WTC11 (cell line): Measurements from ENCODE around the gene NKG7. TPM values are rescaled to one million over a fixed set of nuclear protein-coding genes. Genes with fewer than 3 reads are reported as not detected.
A peak's percentile ranks its signal among the peaks of the same experiment; 100 is the strongest.

Source experiments
- ATAC-seq: fragments of 200-7000 bp; cut with Tn5 transposase; 2 replicates; pipeline ENCODE4 v1.10.0; 2021; ENCODE audit warnings: mild to moderate bottlenecking, moderate library complexity
- CTCF ChIA-PET: fragments of 300-600 bp; sonication (Branson Sonifier 250); formaldehyde crosslinking; loops from one replicate; lab custom pipeline; 2021; ENCODE audit warnings: antibody characterized with exemption; lab: Charles Lee
- POLR2A ChIA-PET: fragments of 350-600 bp; sonication (Branson Sonifier 250); formaldehyde crosslinking; loops from one replicate; lab custom pipeline; 2021; ENCODE audit warnings: antibody characterized with exemption; lab: Charles Lee
- DNase-seq: peaks from one replicate; pipeline ENCODE4 v3.0.0; 2021; ENCODE audit warnings: low spot score
- H3K27ac Mint-ChIP-seq: 2 replicates; pipeline ENCODE4 v1.8.0; 2021; ENCODE audit warnings: mixed read lengths
- H3K27me3 Mint-ChIP-seq: 2 replicates; pipeline ENCODE4 v1.8.0; 2021; ENCODE audit warnings: low read depth, mild to moderate bottlenecking, moderate library complexity, mixed read lengths
- H3K36me3 Mint-ChIP-seq: 2 replicates; pipeline ENCODE4 v1.8.0; 2021; ENCODE audit warnings: mixed read lengths
- H3K4me1 Mint-ChIP-seq: 2 replicates; pipeline ENCODE4 v1.8.0; 2022; ENCODE audit warnings: mixed read lengths
- H3K4me3 Mint-ChIP-seq: 2 replicates; pipeline ENCODE4 v1.8.0; 2021; ENCODE audit warnings: mild to moderate bottlenecking, moderate library complexity, mixed read lengths
- H3K9me3 Mint-ChIP-seq: 2 replicates; pipeline ENCODE4 v1.8.0; 2021; ENCODE audit warnings: mixed read lengths
- ELF4 ChIP-seq: sonication (generic); formaldehyde crosslinking; IDR thresholded peaks from 2 replicates; pipeline ENCODE4 v1.8.1; 2022; ENCODE audit warnings: low read depth, mild to moderate bottlenecking, moderate library complexity, missing genetic modification reagents
- GTF2I ChIP-seq: fragments of 250-450 bp; sonication (Bioruptor Pico); conservative IDR thresholded peaks from 2 replicates; pipeline ENCODE4 v1.4.0; 2021; ENCODE audit warnings: mild to moderate bottlenecking
- HMGA2 ChIP-seq: fragments of 250-450 bp; sonication (Bioruptor Pico); IDR thresholded peaks from 2 replicates; pipeline ENCODE4 v1.4.0; 2021; ENCODE audit warnings: mild to moderate bottlenecking, moderate library complexity
- MXD4 ChIP-seq: fragments of 250-450 bp; sonication (Bioruptor Pico); IDR thresholded peaks from 2 replicates; pipeline ENCODE4 v1.8.0; 2021; ENCODE audit warnings: mild to moderate bottlenecking, moderate library complexity, borderline replicate concordance
- NFE2L1 ChIP-seq: sonication (generic); formaldehyde crosslinking; IDR thresholded peaks from 2 replicates; pipeline ENCODE4 v1.8.1; 2023; ENCODE audit warnings: missing genetic modification reagents
- NR1H2 ChIP-seq: sonication (generic); formaldehyde crosslinking; IDR thresholded peaks from 2 replicates; pipeline ENCODE4 v1.9.0; 2021; ENCODE audit warnings: mild to moderate bottlenecking, moderate library complexity, missing genetic modification reagents
- SOX15 ChIP-seq: fragments of 250-450 bp; sonication (Bioruptor Pico); IDR thresholded peaks from 2 replicates; pipeline ENCODE4 v1.9.0; 2021; ENCODE audit warnings: mild to moderate bottlenecking
- TEAD1 ChIP-seq: sonication (generic); formaldehyde crosslinking; IDR thresholded peaks from 2 replicates; pipeline ENCODE4 v1.8.0; 2022; ENCODE audit warnings: mild to moderate bottlenecking, missing genetic modification reagents
- ZNF219 ChIP-seq: sonication (generic); formaldehyde crosslinking; IDR thresholded peaks from 2 replicates; pipeline ENCODE4 v1.8.0; 2023; ENCODE audit warnings: missing genetic modification reagents, mild to moderate bottlenecking, borderline replicate concordance
- ZNF232 ChIP-seq: sonication (generic); formaldehyde crosslinking; IDR thresholded peaks from 2 replicates; pipeline ENCODE4 v1.8.0; 2022; ENCODE audit warnings: mild to moderate bottlenecking, missing genetic modification reagents
- ZNF263 ChIP-seq: sonication (generic); formaldehyde crosslinking; IDR thresholded peaks from 2 replicates; pipeline ENCODE4 v1.8.1; 2022; ENCODE audit warnings: low read depth, mild to moderate bottlenecking, moderate library complexity, missing genetic modification reagents
- ZNF423 ChIP-seq: fragments of 250-450 bp; sonication (Bioruptor Pico); IDR thresholded peaks from 2 replicates; pipeline ENCODE4 v2.1.2; 2022; ENCODE audit warnings: mild to moderate bottlenecking, moderate library complexity
- total RNA-seq: library from RNA; stranded (reverse); gene quantifications from 3 replicates; pipeline ENCODE4 v1.2.3, GENCODE V29; 2021
- TF ChIP-seq, protein P1 (sequence below): fragments of 250-450 bp; sonication (Bioruptor Pico); conservative IDR thresholded peaks from 2 replicates; pipeline ENCODE4 v1.9.0; 2021; ENCODE audit warnings: mild to moderate bottlenecking
- TF ChIP-seq, protein P2 (sequence below): sonication (generic); formaldehyde crosslinking; IDR thresholded peaks from 2 replicates; pipeline ENCODE4 v1.8.1; 2023; ENCODE audit warnings: mild to moderate bottlenecking, missing genetic modification reagents, moderate library complexity
- TF ChIP-seq, protein P3 (sequence below): sonication (generic); formaldehyde crosslinking; IDR thresholded peaks from 2 replicates; pipeline ENCODE4 v1.8.0; 2022; ENCODE audit warnings: mild to moderate bottlenecking, missing genetic modification reagents
- TF ChIP-seq, protein P4 (sequence below): sonication (generic); formaldehyde crosslinking; IDR thresholded peaks from 2 replicates; pipeline ENCODE4 v1.8.0; 2023; ENCODE audit warnings: missing genetic modification reagents
- TF ChIP-seq, protein P5 (sequence below): sonication (generic); formaldehyde crosslinking; conservative IDR thresholded peaks from 2 replicates; pipeline ENCODE4 v1.8.1; 2023; ENCODE audit warnings: mild to moderate bottlenecking, low read depth, missing genetic modification reagents, moderate library complexity

The NKG7 gene
- total RNA-seq, 1 experiment from 2014 or later = 0.63 TPM

DNA sequence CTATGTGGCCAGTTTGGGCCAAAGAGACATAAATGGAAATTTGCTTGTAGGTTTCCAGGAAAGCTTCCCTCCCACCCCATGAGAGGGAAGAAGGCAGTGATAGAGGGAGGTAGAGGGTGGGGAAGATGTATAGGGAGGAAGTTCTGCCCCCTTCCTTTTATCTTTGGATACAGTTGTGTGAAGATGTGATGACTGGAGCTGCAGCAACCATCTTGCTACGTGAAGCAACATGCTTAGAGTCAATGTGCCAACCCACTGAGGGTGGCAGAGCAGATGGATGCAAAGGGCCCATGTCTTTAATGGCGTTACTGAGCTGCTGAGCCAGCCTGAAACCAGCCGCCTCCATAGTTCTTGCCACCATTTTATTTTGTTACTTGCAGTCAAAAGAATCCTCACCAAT is 41.3 kb downstream of the NKG7 start:
- H3K27me3 Mint-ChIP-seq = peaks cover 14% of the 10 kb centered on the region
- no peak for TF ChIP-seq NR1H2
- TF ChIP-seq HMGA2 = no peak
- TF ChIP-seq, protein P1, sequence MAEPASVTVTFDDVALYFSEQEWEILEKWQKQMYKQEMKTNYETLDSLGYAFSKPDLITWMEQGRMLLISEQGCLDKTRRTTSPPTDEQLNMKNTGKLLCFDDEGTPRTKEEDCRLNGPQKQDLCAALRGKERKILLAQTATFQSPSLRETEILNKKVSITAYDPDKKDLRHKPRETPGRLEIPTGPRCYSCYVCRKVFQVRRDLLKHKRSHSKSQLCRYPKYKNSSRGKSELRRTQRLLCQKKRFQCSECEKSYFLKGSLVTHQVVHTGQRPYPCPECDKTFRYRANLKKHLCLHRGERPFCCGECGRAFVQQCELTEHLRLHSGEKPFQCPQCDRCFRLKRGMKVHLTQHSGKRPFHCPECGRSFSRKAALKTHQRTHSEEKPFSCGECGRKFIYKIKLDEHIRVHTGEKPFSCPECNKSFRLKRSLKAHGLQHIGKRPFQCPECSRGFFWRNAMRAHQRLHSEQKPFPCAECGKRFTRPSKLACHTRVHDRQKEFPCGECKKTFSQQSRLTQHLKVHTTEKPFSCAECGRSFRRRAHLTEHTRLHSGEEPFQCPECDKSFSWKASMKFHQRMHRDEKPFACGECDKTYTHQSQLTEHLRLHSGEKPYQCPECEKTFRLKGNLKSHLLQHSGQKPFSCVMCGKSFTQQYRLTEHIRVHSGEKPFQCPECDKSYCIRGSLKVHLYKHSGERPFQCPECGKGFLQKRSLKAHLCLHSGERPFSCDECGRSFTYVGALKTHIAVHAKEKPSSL (CRISPR knock-in tag) = no peak
- no peak for TF ChIP-seq NFE2L1 (CRISPR knock-in tag)
- TF ChIP-seq ZNF263 (CRISPR knock-in tag) = no peak
- TF ChIP-seq GTF2I (CRISPR knock-in tag) = no peak
- no peak for TF ChIP-seq ZNF423
- peaks cover 45% of the 10 kb centered on the region for H3K36me3 Mint-ChIP-seq
- peaks cover 8% of the 10 kb centered on the region for H3K4me1 Mint-ChIP-seq
- H3K4me3 Mint-ChIP-seq = no peak overlapping the region
- no peak overlapping the region for H3K27ac Mint-ChIP-seq
- CTCF ChIA-PET = no interaction called here
- DNase-seq (no peak), ATAC-seq (no peak)
- POLR2A ChIA-PET = no interaction called here
- peaks cover 25% of the 10 kb centered on the region for H3K9me3 Mint-ChIP-seq

DNA sequence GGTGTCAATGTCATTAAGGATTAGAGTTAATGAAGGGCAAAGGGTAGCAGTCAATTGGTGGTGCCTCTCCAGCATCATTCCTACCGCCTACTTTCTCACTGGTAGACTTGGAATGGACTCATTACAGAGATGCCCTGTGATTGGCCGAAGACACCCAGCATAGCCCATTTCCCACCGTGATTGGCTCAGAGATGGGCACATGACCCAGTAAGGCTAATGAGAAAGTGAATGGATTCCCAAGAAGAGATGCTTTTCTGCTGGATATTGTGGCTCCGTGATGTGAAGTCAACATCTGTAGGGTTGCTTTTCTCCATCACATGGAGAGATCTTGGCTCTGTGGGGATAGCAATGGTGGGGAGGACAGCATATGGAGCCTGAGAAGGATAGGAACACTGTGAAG is 42.1 kb downstream of the NKG7 start:
- H3K4me3 Mint-ChIP-seq = no peak overlapping the region
- no peak overlapping the region for H3K27ac Mint-ChIP-seq
- peaks cover 8% of the 10 kb centered on the region for H3K4me1 Mint-ChIP-seq
- CTCF ChIA-PET = no interaction called here
- peaks cover 21% of the 10 kb centered on the region for H3K27me3 Mint-ChIP-seq
- peaks cover 25% of the 10 kb centered on the region for H3K9me3 Mint-ChIP-seq
- TF ChIP-seq, protein P2, sequence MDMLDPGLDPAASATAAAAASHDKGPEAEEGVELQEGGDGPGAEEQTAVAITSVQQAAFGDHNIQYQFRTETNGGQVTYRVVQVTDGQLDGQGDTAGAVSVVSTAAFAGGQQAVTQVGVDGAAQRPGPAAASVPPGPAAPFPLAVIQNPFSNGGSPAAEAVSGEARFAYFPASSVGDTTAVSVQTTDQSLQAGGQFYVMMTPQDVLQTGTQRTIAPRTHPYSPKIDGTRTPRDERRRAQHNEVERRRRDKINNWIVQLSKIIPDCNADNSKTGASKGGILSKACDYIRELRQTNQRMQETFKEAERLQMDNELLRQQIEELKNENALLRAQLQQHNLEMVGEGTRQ (CRISPR knock-in tag) = peak; percentile 62; the same call in 1 of the 2 replicates
- TF ChIP-seq ZNF232 (CRISPR knock-in tag) = no peak
- TF ChIP-seq, protein P3, sequence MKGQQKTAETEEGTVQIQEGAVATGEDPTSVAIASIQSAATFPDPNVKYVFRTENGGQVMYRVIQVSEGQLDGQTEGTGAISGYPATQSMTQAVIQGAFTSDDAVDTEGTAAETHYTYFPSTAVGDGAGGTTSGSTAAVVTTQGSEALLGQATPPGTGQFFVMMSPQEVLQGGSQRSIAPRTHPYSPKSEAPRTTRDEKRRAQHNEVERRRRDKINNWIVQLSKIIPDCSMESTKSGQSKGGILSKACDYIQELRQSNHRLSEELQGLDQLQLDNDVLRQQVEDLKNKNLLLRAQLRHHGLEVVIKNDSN (CRISPR knock-in tag) = peak; percentile 23; the same call in 1 of the 2 replicates
- ATAC-seq (no peak), DNase-seq (no peak)
- POLR2A ChIA-PET = no interaction called here
- H3K36me3 Mint-ChIP-seq = peaks cover 41% of the 10 kb centered on the region

DNA sequence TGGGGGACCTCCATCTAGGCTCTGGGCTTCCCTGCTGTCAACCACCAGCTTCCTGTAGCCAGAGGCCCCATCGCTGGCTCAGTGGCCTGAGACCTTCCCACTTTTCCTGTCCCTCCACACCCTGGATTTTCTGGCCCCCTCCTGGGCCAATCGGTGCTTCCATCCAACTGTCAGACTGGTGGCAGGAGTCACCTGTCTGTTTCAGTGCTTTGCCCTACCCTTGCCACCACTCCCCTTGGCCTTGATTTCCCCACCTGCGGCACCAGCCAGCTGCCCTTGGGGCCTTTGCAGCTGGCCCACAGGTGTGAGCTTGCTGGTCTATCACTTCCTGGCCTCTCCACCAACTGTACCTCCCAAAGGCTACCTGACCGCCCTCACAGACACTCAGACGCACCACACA is 43.0 kb downstream of the NKG7 start:
- TF ChIP-seq SOX15 (CRISPR knock-in tag) (no peak), MXD4 (no peak), ZNF219 (CRISPR knock-in tag) (no peak), TEAD1 (CRISPR knock-in tag) (no peak), HMGA2 (no peak), ELF4 (no peak)
- TF ChIP-seq, protein P4, sequence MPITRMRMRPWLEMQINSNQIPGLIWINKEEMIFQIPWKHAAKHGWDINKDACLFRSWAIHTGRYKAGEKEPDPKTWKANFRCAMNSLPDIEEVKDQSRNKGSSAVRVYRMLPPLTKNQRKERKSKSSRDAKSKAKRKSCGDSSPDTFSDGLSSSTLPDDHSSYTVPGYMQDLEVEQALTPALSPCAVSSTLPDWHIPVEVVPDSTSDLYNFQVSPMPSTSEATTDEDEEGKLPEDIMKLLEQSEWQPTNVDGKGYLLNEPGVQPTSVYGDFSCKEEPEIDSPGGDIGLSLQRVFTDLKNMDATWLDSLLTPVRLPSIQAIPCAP (CRISPR knock-in tag) = no peak
- TF ChIP-seq, protein P2 (CRISPR knock-in tag) = no peak
- TF ChIP-seq, protein P5, sequence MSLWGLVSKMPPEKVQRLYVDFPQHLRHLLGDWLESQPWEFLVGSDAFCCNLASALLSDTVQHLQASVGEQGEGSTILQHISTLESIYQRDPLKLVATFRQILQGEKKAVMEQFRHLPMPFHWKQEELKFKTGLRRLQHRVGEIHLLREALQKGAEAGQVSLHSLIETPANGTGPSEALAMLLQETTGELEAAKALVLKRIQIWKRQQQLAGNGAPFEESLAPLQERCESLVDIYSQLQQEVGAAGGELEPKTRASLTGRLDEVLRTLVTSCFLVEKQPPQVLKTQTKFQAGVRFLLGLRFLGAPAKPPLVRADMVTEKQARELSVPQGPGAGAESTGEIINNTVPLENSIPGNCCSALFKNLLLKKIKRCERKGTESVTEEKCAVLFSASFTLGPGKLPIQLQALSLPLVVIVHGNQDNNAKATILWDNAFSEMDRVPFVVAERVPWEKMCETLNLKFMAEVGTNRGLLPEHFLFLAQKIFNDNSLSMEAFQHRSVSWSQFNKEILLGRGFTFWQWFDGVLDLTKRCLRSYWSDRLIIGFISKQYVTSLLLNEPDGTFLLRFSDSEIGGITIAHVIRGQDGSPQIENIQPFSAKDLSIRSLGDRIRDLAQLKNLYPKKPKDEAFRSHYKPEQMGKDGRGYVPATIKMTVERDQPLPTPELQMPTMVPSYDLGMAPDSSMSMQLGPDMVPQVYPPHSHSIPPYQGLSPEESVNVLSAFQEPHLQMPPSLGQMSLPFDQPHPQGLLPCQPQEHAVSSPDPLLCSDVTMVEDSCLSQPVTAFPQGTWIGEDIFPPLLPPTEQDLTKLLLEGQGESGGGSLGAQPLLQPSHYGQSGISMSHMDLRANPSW (CRISPR knock-in tag) = no peak
- TF ChIP-seq, protein P3 (CRISPR knock-in tag) = no peak
- no peak overlapping the region for H3K27ac Mint-ChIP-seq
- H3K27me3 Mint-ChIP-seq = peaks cover 21% of the 10 kb centered on the region
- H3K4me3 Mint-ChIP-seq = no peak overlapping the region
- ChIA-PET CTCF (interaction anchor here (3.4 kb wide), 1 partner anchor 9 kb away, joined by 21 read pairs; no protein-coding TSS in a partner anchor), POLR2A (no interaction called here)
- H3K36me3 Mint-ChIP-seq = peaks cover 33% of the 10 kb centered on the region
- H3K4me1 Mint-ChIP-seq = peaks cover 8% of the 10 kb centered on the region
- H3K9me3 Mint-ChIP-seq = peaks cover 22% of the 10 kb centered on the region
- ATAC-seq (no peak), DNase-seq (no peak)
